Neural progenitor cell (in vitro differentiated cells): Measurements from ENCODE around the gene XAGE3.
"Not testable (repeated sequence)": the region's sequence is repeated elsewhere in the genome, so short reads cannot be mapped to it uniquely, and the experiment has no call there.

Experiments
- CTCF ChIP-seq: fragments of 200-600 bp; sonication (generic); IDR thresholded peaks from 2 replicates; pipeline ENCODE4 v1.5.1; 2017; ENCODE audit warnings: antibody characterized with exemption, mild to moderate bottlenecking
- EZH2 ChIP-seq: fragments of 200-600 bp; sonication (generic); IDR thresholded peaks from 2 replicates; pipeline ENCODE4 v1.6.1; 2017; ENCODE audit warnings: antibody characterized with exemption, mild to moderate bottlenecking, moderate library complexity

GRCh38 chrX:52896855-52897709 is 29.2 kb upstream of the XAGE3 start, which contains the start of gene FAM156B:
- TF ChIP-seq CTCF, EZH2: not testable (repeated sequence)
